ENCODE measurements around the gene ERFE.

ERFE gene

GRCh38 chr2:238169048-238169707 is 10.4 kb downstream of the ERFE start:
- peak; percentile 92 to 94 for DNase-seq
- TF ChIP-seq GATA1 (IDR thresholded peaks at IDR 0.05; ENCODE audit: low read depth, low read length) (no peak), POLR2A (IDR thresholded peaks at IDR 0.05; ENCODE audit: low read length) (peak; percentile 53)

- TF ChIP-seq POLR2A (IDR thresholded peaks at IDR 0.05; ENCODE audit: low read length) (peak; percentile 5), GATA1 (IDR thresholded peaks at IDR 0.05; ENCODE audit: low read depth, low read length) (no peak)
- DNase-seq = no peak
Measured at GRCh38 chr2:238169708-238170251, 11.0 kb downstream of the ERFE start.

- DNase-seq = peak; percentile 26 to 61
- TF ChIP-seq GATA1 (IDR thresholded peaks at IDR 0.05; ENCODE audit: low read depth, low read length) (no peak), POLR2A (IDR thresholded peaks at IDR 0.05; ENCODE audit: low read length) (no peak)
Measured at GRCh38 chr2:238170386-238171071, 11.8 kb downstream of the ERFE start.

- peak in 1 of 2 experiments; percentile 50 for DNase-seq
Measured at GRCh38 chr2:238171072-238171431, 12.3 kb downstream of the ERFE start.

- peak in 1 of 2 experiments; percentile 45 for DNase-seq
- TF ChIP-seq GATA1 (IDR thresholded peaks at IDR 0.05; ENCODE audit: low read depth, low read length) = no peak
- TF ChIP-seq POLR2A (IDR thresholded peaks at IDR 0.05; ENCODE audit: low read length) = no peak
Measured at GRCh38 chr2:238171575-238172187, 12.9 kb downstream of the ERFE start.

- DNase-seq = peak in 1 of 2 experiments; percentile 37
- no peak for TF ChIP-seq POLR2A (IDR thresholded peaks at IDR 0.05; ENCODE audit: low read length)
- no peak for TF ChIP-seq GATA1 (IDR thresholded peaks at IDR 0.05; ENCODE audit: low read depth, low read length)
Measured at GRCh38 chr2:238172439-238172838, 13.7 kb downstream of the ERFE start.

- DNase-seq = peak; percentile 39 to 53
- no peak for TF ChIP-seq POLR2A (IDR thresholded peaks at IDR 0.05; ENCODE audit: low read length)
Measured at GRCh38 chr2:238173692-238174091, 14.9 kb downstream of the ERFE start.

GRCh38 chr2:238174291-238174690 is 15.5 kb downstream of the ERFE start:
- TF ChIP-seq POLR2A (IDR thresholded peaks at IDR 0.05; ENCODE audit: low read length) = no peak
- TF ChIP-seq GATA1 (IDR thresholded peaks at IDR 0.05; ENCODE audit: low read depth, low read length) = no peak
- DNase-seq = peak in 1 of 2 experiments; percentile 37

GRCh38 chr2:238174701-238175100 is 15.9 kb downstream of the ERFE start:
- TF ChIP-seq POLR2A (IDR thresholded peaks at IDR 0.05; ENCODE audit: low read length) (no peak), GATA1 (IDR thresholded peaks at IDR 0.05; ENCODE audit: low read depth, low read length) (no peak)
- DNase-seq = peak in 1 of 2 experiments; percentile 37

- peak; percentile 20 to 33 for DNase-seq
- TF ChIP-seq POLR2A (IDR thresholded peaks at IDR 0.05; ENCODE audit: low read length) = no peak
- no peak for TF ChIP-seq GATA1 (IDR thresholded peaks at IDR 0.05; ENCODE audit: low read depth, low read length)
Measured at GRCh38 chr2:238176613-238177012, 17.8 kb downstream of the ERFE start.

GRCh38 chr2:238180554-238180953 is 21.8 kb downstream of the ERFE start:
- no peak for DNase-seq
- TF ChIP-seq GATA1 (IDR thresholded peaks at IDR 0.05; ENCODE audit: low read depth, low read length) = no peak
- no peak for TF ChIP-seq POLR2A (IDR thresholded peaks at IDR 0.05; ENCODE audit: low read length)

- no peak for DNase-seq
- TF ChIP-seq POLR2A (IDR thresholded peaks at IDR 0.05; ENCODE audit: low read length) (no peak), GATA1 (IDR thresholded peaks at IDR 0.05; ENCODE audit: low read depth, low read length) (no peak)
Measured at GRCh38 chr2:238182362-238182761, 23.6 kb downstream of the ERFE start.

GRCh38 chr2:238183821-238184220 is 25.1 kb downstream of the ERFE start:
- no peak for TF ChIP-seq GATA1 (IDR thresholded peaks at IDR 0.05; ENCODE audit: low read depth, low read length)
- TF ChIP-seq POLR2A (IDR thresholded peaks at IDR 0.05; ENCODE audit: low read length) = no peak
- DNase-seq = no peak
